ENCODE measurements around the gene GAL3ST2.
A peak's percentile ranks its signal among the peaks of the same experiment; 100 is the strongest.

Gene GAL3ST2

DNA sequence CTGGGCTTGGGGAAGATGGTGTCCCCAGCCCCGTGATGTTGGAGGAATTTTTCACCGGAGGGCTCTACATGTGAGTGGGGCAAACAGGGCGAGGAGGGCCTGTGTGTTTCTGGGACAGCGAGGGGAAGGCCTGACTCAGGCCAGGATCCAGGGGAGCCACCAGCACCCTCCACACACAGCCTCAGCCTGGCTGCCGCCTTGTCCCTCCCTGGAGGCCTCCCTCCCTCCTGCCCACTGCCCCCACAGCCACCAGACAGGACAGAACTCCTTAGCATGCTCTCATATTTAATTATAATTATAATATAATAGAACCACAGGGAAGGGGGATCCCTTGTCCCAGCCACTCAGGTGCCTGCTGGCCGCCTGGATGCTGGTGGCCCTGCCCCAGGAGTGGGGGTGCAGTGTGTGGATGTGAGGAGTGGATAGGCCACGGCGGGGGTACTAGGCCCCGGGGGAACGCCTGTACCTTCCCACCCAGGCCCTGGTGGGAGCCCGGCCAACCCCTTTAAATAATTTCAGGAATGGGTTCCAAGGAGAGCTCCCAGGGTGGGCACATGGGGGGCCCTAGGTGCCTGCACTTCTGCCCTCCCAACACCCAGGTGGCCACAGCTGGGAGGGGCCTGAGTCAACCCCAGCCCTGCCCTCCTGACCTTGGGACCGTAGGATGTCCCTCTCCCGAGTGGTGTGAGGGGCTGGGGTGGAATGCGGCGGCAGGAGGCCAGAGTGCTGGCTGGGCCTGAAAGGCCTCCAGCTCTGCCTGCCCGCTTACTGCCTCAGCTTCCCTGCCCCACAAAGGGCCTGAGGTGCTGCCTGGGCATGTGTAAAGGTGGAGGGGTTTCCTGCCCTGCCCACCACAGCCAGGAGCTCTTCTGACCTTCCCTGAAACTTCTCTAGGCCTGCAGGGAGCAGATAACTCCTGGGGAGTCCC is 73.3 kb downstream of the GAL3ST2 start:
- DNase-seq = peak; percentile 1

DNA sequence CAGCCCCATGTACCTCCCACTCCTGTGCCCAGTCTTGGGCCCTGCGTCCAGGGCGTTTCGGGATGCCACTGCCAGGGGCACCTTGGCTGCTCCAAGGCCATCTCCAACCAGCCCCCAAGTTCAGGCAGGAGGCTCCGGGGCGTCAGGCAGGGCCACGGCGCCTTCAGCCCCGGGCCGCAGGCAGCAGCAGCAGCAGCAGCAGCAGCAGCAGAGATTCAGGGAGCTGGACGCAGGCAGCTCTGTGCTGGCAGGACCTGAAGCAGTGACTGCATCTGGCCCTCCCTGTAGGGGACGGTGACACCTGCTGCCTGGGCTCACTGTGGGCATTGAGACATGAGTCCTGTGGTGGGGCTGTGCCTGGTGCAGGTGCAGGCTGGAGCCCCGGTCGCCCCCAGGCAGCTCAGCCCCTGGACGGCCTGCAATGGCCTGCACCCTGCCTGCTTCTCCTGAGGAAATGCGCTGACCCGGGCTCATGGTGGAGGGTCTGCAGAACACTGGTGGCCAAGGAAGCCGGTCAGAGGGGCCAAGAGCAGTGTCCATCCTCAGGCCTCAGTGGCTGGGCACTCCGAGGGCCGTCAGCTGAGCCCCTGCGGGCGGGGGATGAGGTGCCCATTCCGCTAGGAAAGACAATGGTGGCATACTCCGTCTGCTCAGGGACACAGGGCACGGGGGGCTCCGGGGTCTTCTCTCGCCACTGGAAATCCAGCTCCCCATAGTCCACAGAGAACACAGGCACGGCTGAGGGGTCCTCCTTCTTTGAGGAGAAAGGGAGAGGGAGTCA is 74.1 kb downstream of the GAL3ST2 start:
- peak; percentile 1 for DNase-seq

DNA sequence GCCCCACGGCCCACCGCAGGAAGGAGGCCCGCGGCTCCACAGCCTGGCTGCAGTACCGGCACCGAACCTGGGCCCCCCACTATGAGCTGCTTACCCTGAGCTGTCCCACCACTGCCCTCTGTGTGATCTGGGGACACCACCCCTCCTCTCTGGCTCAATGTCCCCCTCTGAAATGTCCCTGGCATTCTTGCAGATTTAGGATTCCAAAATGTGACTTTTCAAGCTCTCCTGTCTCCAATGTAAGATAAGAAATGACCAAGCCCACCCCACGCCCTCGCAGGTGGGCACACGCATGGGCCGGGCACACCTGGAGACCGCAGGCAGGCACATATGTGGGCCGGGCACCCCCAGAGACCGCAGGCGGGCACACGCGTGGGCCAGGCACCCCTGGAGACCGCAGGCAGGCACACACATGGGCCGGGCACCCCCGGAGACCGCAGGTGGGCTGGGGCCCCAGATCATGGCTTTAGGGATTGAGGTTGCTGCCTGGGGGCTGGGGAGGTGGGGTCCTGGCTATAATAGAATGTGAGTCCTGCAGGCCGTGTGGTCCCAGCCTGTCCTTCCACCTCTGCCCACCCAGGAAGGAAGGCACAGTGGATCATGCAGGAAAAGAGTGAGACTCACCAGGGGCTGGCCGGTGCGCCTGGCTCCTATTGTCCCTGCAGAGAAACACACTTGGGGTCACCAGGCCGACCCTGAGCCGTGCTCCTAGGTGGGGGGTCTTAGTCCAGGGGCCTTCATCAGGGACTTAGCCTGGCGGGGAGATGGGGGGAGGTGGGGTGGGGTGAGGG is 74.9 kb downstream of the GAL3ST2 start:
- DNase-seq = peak; percentile 1

DNA sequence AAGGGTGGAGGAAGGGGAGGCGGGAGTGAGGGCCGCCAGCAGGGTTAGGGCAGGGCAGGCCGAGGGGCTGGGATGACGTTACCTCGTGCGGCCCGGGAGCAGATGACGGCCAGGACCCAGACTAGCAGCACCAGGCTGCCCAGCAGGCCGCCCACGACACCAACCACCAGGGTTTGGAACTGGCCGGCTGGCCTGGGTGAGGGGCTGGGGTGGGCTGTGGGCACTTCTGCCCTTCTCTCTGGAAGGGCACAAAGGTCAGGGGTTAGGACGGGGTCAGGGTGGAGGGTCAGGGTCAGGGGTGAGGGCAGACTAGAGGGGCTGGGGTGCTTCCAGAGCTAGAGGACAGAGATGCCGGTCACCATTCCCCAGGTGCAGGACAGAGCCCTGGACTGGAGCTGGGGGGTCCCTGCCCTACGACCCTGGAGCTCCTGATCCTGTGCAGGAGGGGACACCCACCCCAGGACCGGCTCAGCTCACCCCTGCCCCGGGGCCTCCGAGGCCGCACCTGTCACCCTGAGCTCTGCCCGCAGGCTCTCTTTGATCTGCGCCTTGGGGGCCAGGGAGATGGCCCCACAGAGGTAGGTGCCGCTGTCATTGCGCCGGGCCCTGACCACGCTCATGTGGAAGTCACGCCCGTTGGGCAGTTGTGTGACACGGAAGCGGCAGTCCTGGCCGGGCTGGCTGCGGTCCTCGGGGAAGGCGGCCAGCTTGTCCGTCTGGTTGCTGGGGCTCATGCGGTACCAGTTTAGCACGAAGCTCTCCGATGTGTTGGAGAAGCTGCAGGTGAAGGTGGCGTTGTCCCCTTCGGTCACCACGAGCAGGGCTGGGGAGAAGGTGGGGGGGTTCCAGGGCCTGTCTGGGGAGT is 75.7 kb downstream of the GAL3ST2 start:
- peak; percentile 1 for DNase-seq

DNA sequence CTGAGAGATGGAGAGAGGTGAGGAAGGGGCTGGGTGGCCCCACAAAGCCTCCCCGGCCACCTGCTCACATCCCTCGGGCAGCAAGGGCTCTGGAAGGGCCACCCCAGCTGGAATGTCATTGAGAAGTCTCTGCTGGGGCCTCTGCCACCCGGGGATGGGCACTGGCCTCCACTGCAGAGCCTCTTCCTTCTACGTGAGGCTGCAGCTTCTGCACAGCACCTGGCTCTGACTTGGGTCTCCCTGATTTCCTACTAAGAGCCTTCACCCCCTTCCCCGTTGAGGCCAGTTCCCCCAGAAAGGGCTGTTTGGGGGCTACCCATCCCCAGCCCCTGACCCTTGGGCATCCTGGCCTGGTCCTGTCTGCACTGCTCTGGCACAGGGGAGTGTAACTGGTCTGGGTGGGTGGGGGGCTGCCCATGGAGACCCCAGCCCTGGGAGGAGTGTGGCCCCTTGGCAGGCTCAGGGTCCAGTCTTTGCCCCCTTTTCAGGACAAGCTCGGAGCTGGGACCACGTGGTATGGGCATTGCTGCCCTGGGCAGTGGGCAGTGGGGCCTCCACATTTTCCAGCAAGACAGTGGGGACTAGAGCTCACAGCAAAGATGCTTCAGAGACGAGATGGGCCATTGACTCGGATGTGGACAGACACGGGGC is 76.5 kb downstream of the GAL3ST2 start:
- DNase-seq = no peak

All from activated naive CD4-positive, alpha-beta T cell treated with Interleukin-2 at 50 U/mL for 16 hours (primary cell).